GM18505 (cell line): Measurements from ENCODE around the gene PLCG2.
"Not testable (repeated sequence)": the region's sequence is repeated elsewhere in the genome, so short reads cannot be mapped to it uniquely, and the experiment has no call there.

Experiments
- ATAC-seq: cut with Tn5 transposase; IDR thresholded peaks from one replicate; pipeline ENCODE4 v1.9.1; 2021; ENCODE audit not compliant: unreplicated experiment
- POLR2A ChIP-seq: IDR thresholded peaks from 4 replicates; pipeline ENCODE4 v1.6.1; 2011; ENCODE audit warnings: borderline replicate concordance; ENCODE audit not compliant: insufficient read depth, insufficient read length; ENCODE audit errors: extremely low read depth

PLCG2 gene

GRCh38 chr16:81786321-81786720, 7.2 kb downstream of the PLCG2 start:
- TF ChIP-seq POLR2A = peak; percentile 26
- no peak for ATAC-seq

- TF ChIP-seq POLR2A = no peak
- ATAC-seq = no peak
These were observed 7.8 kb downstream of the PLCG2 start for GRCh38 chr16:81786868-81787267.

- ATAC-seq = no peak
- no peak for TF ChIP-seq POLR2A
These were observed 8.6 kb downstream of the PLCG2 start for GRCh38 chr16:81787659-81788058.

- ATAC-seq = no peak
These were observed 11.2 kb downstream of the PLCG2 start for GRCh38 chr16:81790277-81790676.

GRCh38 chr16:81790830-81791435, 11.8 kb downstream of the PLCG2 start:
- ATAC-seq = no peak
- TF ChIP-seq POLR2A = no peak

More at GRCh38 chr16:81790277-81790676, 11.2 kb downstream of the PLCG2 start:
- TF ChIP-seq POLR2A = no peak

- no peak for ATAC-seq
- TF ChIP-seq POLR2A = no peak
These were observed 13.7 kb downstream of the PLCG2 start for GRCh38 chr16:81792828-81793227.

GRCh38 chr16:81795193-81795592, 16.1 kb downstream of the PLCG2 start:
- TF ChIP-seq POLR2A = no peak
- ATAC-seq = no peak

GRCh38 chr16:81796035-81796434, 16.9 kb downstream of the PLCG2 start:
- TF ChIP-seq POLR2A = no peak
- ATAC-seq = no peak

GRCh38 chr16:81796583-81797346, 17.7 kb downstream of the PLCG2 start:
- ATAC-seq = no peak
- TF ChIP-seq POLR2A = no peak

GRCh38 chr16:81797443-81797842, 18.4 kb downstream of the PLCG2 start:
- peak; percentile 25 for TF ChIP-seq POLR2A
- peak; percentile 49 for ATAC-seq

- peak; percentile 49 for ATAC-seq
- TF ChIP-seq POLR2A = peak; percentile 36
These were observed 19.4 kb downstream of the PLCG2 start for GRCh38 chr16:81798311-81799137.

GRCh38 chr16:81799138-81799504, 20.0 kb downstream of the PLCG2 start:
- no peak for TF ChIP-seq POLR2A
- no peak for ATAC-seq

- ATAC-seq = not testable (repeated sequence)
These were observed 22.6 kb downstream of the PLCG2 start for GRCh38 chr16:81801724-81802123.

GRCh38 chr16:81803332-81803731, 24.2 kb downstream of the PLCG2 start:
- no peak for TF ChIP-seq POLR2A
- no peak for ATAC-seq
